ENCODE results near the gene CHCHD2.
"Not testable (repeated sequence)": the region's sequence is repeated elsewhere in the genome, so short reads cannot be mapped to it uniquely, and the experiment has no call there.

The CHCHD2 gene

DNA sequence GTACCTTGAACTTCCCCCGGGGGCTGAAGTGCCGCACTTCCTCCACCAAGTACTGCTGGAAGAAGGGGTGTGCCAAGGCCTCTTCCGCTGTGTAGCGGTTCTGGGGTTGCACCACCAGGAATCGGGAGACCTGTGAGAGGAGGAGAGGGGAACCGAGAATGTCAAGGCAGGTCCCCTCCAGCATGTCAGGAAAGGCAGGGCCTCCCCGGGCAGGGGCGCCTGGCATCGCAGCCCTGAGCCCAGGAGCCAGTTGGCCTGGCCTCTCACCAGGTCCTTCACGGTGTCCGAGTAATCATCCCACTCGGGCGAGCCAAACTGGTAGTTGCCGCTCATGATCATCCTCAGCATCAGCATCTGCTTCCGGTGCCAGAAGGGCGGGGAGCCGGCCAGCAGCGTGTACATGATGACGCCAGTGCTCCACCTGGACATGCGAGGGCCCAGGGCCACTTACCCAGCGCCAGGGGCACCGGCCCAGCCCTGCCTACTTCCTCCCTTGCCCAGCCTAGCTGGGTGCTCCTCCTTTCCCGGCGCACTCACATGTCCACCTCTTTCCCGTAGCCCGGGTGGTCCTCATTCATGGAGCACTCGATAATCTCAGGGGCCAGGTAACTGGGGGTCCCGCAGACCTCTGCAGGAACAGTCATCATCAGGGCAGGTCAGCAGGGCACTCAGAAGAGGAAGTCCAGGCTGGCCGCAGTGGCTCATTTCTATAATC, 24.5 kb downstream of the CHCHD2 start:
- DNase-seq = no peak

DNA sequence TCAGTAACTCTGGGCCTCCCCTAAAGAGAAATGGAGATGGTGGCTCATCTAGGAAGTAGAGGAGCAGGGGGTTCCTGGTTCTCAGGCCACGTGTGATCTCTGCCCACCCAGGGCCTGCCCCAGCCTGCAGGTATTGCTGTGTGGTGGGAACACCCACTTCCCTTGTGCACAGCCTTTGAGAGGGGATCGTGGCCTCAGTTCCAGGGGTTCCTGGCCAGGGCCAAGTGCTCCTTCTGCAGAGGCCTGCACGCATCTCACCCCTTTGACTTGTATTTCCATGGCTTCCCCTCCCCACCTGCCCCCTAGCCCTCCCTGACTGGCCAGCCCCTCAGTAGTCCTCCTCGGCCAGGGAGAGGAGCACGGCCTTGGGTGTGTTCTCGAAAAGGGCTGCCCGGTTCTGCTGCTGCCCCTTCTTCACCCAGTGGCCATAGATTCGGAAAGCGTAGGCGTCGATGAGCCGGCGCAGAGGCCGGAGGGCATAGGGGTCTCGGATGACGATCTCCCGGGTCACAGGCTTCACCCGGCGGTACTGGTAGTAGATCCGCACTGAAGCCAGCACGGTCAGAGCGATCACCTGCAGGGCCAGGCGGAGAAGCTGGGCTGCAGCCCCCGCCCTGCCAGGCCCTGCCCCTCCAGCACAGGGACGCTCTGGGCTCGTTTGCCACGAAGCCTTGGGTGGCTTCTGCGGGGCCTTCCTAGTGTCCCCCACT, 25.4 kb downstream of the CHCHD2 start:
- DNase-seq = not testable (repeated sequence)

DNA sequence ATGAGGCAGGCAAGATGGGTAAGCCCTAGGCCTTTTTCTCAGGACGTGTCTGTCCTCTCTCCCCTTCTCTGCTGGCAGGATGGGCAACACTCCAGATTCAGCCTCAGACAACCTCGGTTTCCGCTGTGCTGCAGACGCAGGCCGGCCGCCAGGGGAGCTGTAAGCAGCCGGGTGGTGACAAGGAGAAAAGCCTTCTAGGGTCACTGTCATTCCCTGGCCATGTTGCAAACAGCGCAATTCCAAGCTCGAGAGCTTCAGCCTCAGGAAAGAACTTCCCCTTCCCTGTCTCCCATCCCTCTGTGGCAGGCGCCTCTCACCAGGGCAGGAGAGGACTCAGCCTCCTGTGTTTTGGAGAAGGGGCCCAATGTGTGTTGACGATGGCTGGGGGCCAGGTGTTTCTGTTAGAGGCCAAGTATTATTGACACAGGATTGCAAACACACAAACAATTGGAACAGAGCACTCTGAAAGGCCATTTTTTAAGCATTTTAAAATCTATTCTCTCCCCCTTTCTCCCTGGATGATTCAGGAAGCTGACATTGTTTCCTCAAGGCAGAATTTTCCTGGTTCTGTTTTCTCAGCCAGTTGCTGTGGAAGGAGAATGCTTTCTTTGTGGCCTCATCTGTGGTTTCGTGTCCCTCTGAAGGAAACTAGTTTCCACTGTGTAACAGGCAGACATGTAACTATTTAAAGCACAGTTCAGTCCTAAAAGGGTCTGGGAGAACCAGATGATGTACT, 26.7 kb downstream of the CHCHD2 start:
- no peak for DNase-seq

DNA sequence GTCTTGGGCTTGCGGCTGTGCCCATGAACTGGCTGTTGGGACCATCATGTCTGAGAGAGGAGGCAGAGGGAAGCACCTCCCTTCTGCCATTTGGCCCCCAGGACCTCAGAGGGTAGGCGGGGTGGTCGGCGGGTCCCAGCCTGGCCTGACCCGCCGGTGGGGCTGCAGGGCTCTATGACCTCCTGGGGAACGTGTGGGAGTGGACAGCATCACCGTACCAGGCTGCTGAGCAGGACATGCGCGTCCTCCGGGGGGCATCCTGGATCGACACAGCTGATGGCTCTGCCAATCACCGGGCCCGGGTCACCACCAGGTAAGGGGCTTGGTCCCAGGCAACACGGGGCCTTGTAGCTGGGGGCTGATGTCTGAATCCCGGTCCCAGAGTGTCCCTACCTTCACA, 28.1 kb downstream of the CHCHD2 start:
- no peak for DNase-seq

DNA sequence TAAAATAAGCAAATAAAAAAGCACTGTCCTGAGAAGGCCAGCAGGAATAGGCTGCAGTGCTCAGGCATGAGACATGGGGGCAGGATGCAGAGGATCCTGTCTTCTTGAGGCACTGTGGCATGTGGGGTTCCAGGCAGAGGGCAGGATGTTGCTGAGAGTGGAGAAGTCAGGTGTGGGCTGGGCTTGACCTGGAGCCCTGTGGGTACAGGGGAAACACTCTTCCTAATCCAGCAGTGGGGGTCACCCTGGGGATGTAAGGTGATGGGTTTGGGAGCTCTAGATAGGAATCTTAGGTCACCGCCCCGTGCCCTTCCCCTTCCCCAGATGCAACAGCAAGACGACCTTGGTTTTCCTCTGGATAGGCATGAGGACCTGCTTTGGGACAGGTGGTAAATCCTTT, 28.6 kb downstream of the CHCHD2 start:
- DNase-seq = no peak

DNA sequence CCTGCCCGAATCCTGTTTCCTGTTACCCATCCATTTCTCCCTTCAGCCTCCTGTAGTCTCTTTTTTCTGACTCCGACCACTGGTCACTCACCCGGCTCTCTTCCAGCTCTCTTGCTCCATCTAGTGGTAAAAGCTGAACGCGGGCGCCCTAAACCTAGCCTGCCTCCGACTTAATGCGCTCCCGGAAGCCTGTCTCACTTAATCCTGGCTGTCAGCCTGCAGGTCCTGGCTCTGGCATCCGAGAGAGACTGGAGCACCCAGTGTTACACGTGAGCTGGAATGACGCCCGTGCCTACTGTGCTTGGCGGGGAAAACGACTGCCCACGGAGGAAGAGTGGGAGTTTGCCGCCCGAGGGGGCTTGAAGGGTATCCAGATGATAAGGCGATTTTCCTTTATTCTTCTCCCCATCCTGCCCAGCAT, 31.9 kb downstream of the CHCHD2 start:
- peak; percentile 61 for DNase-seq

DNA sequence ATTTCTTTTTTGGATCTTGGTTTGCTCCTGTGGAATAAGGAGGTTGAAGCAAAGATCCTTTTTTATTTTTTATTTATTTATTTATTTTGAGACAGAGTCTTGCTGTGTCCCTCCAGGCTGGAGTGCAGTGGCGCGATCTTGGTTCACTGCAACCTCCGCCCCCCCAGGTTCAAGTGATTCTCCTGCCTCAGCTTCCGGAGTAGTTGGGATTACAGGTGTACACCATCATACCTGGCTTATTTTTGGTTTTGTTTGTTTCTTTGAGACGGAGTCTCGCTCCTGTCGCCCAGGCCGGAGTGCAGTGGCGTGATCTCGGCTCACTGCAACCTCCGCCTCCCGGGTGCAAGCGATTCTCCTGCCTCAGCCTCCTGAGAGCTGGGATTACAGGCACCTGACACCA, 39.9 kb downstream of the CHCHD2 start:
- not testable (repeated sequence) for DNase-seq

DNA sequence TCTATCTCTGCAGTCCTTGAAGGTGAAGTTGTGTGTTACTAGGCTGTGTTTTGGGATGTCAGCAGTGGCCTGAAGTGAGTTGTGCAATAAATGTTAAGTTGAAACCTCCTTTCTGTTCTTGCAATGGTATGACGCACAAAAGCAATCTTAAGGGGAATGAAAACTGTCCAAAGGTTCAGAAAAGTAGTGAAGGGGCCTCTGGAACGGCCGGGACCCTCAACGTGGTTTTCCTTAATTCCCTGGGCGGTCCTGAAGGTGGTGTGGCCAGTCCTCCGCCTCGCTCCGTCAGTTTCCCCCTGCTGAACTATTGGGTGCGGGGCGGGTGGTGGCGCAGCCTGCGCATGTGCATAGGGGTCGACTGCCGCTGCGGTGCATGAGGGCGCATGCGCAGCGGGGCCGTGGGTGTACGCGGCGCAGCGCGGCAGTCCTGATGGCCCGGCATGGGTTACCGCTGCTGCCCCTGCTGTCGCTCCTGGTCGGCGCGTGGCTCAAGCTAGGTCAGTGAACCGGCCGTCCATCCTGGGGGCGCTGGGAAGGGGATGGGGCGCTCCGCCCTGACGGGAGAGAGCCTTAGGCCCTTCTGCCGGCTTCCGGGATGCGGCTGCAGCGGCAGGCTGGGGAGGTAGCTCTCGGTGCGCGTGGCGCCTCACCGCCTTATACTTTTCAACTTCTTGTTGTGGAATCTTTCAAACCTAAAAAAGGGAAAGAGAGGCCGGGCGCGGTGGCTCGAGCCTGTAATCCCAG, 42.2 kb downstream of the CHCHD2 start, which contains the start of gene SUMF2:
TSS of gene SUMF2 (plus strand) at position 405 of the 744 bp plus-strand sequence. CDS start at position 431, 26 bp downstream.
- peak; percentile 90 for DNase-seq

DNA sequence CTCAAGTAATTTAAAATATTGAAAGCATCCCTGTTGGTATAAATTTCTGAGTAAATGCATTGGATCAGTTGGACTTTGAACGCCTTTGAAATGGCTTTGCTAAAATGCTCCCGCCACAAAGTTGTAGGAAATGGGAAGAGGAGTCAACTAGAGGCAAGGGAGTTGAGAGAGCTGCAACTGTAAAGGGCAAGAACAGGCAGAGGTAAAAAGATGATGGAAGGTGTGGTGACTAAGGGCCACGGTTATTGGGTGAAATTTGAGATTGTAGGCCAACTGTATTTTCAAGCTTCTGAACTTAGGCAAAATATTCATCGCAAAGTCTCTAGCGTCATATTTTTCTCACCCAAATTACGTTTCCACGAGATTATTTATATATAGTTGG, 42.8 kb downstream of the CHCHD2 start:
- no peak for DNase-seq

DNA sequence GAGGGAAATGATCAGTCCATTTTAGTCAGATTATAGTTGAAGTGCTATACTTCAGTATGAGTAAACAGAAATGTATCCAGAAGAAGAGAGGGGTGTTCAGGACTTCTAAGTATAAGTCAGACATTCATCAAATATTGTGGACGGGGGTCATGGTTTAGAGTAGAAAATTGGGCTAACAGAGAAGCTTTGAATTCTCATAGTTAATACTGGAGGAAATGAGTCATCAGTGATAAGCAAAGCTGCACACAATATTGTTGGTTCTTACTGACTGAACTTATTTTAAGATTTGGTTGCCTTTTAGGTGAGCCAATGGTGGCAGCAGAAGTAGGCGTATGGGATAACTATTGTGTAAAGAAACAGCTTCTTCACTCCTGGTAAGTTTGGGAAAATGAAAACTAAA, 43.9 kb downstream of the CHCHD2 start:
- DNase-seq = no peak

DNA sequence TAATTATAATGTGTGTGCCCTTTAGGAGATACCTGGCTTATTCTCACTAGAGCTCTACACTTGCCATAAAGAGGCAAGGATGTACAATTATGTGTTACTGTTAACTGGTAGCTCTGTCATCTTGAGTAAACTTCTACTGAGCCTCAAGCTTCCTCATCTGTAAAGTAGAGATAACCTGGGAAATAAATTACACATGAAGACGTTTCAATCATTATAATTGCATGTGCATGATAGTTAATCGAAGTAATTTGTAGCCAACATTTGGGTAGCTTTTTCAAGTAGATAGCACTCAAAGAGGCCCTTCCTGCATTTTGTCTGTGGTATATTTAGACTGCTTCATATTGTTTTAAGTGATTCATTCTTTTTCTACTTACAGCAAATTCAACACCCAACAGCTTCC, 52.3 kb downstream of the CHCHD2 start:
- no peak for DNase-seq

DNA sequence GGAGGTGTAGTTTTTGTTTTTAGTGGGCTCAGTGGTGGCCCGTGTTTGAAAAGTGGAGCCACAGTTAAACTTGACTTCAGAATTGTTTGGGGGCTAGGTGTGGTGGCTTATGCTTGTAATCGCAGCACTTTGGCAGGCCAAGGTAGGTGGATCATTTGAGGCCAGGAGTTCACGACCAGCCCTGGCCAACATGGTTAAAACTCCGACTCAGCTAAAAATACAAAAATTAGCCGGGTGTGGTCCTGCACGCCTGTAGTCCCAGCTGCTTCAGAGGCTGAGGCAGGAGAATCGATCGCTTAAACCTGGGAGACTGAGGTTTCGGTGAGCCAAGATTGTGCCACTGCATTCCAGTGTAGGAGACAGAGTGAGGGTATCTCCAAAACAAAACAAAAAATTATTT, 52.9 kb downstream of the CHCHD2 start:
- no peak for DNase-seq

Data from activated naive CD4-positive, alpha-beta T cell treated with anti-CD3 and anti-CD28 coated beads, Interleukin-2, amount 50 U/mL, for 16 hours (primary cell).